HepG2 (cell line): ENCODE measurements around the gene IFIT3. TPM values are rescaled to one million over a fixed set of nuclear protein-coding genes. Genes with fewer than 3 reads are reported as not detected.

ENCODE experiments used
- ATAC-seq: fragments of 200-7000 bp; cut with Tn5 transposase; 3 replicates; pipeline ENCODE4 v1.9.1; 2020; ENCODE audit warnings: mild to moderate bottlenecking, moderate library complexity
- BruUV-seq: library from RNA; stranded (reverse); fragments of 400-500 nt; replicated peaks from 2 replicates; lab custom pipeline; 2021; lab: Mats Ljungman, UMichigan
- CTCF ChIA-PET: fragments of 300-600 bp; formaldehyde crosslinking; extraction: SDS; loops from one replicate; lab custom pipeline; 2021; ENCODE audit warnings: low total read pairs, inconsistent platforms, low intra/inter-chr PET ratio; lab: Yijun Ruan, JAX
- POLR2A ChIA-PET: fragments of 350-600 bp; sonication (Branson Sonifier 250); formaldehyde crosslinking; loops from one replicate; lab custom pipeline; 2020; ENCODE audit warnings: antibody characterized with exemption, inconsistent platforms; lab: Yijun Ruan, JAX
- DNase-seq: peaks from one replicate; pipeline ENCODE4 v3.0.0-alpha.2; 2015; ENCODE audit warnings: low spot score
- FAIRE-seq: peaks from 3 replicates; lab custom pipeline; 2011; peaks lifted over from hg19 to GRCh38; lab: Jason Lieb, UNC
- H2AFZ ChIP-seq: one replicate; pipeline ENCODE4 v1.6.1; 2011; ENCODE audit warnings: low read length, inconsistent platforms
- H3K27ac ChIP-seq: fragments of 300-600 bp; 3 replicates; pipeline ENCODE4 v1.8.0; 2011; ENCODE audit warnings: mixed run types, mild to moderate bottlenecking, mixed read lengths, low read length, inconsistent platforms; ENCODE audit not compliant: insufficient read depth; ENCODE audit errors: extremely low read length
- H3K27me3 ChIP-seq, 2 experiments: fragments of 200-600 bp in 1 of 2; 2 replicates in 1 of 2; 3 replicates in 1 of 2; pipeline versions ENCODE4 v1.6.0 to v1.8.0; 2011; ENCODE audit warnings: low read length in 2 of 2, mild to moderate bottlenecking in 2 of 2, moderate library complexity in 2 of 2, inconsistent platforms in 1 of 2; ENCODE audit not compliant: insufficient read depth in 2 of 2, control insufficient read depth in 1 of 2
- H3K36me3 ChIP-seq, 2 experiments: fragments of 200-600 bp in 1 of 2; replicated peaks in 1 of 2; 2 replicates in 1 of 2; 3 replicates in 1 of 2; pipeline versions ENCODE4 v1.5.1 to v1.8.0; 2011; ENCODE audit warnings: low read length in 2 of 2, inconsistent platforms in 1 of 2; ENCODE audit not compliant: insufficient read depth in 2 of 2, control insufficient read depth in 1 of 2
- H3K4me1 ChIP-seq: 2 replicates; pipeline ENCODE4 v1.5.1; 2012; ENCODE audit warnings: low read length, inconsistent platforms; ENCODE audit not compliant: insufficient read depth
- H3K4me2 ChIP-seq: 2 replicates; pipeline ENCODE4 v1.6.0; 2011; ENCODE audit warnings: low read depth, low read length, inconsistent platforms
- H3K4me3 ChIP-seq, 3 experiments: fragments of 200-600 bp in 1 of 3; sonication (generic), shearing (Covaris generic) in 1 of 3; replicated peaks in 1 of 3; 2 replicates each; pipeline ENCODE4 v1.5.1; 2011 to 2016; ENCODE audit warnings: low read length in 3 of 3, inconsistent platforms in 2 of 3, low read depth in 2 of 3, mild to moderate bottlenecking in 2 of 3, control low read depth in 1 of 3, mixed read lengths in 1 of 3; ENCODE audit not compliant: insufficient read depth in 1 of 3
- H3K79me2 ChIP-seq: one replicate; pipeline ENCODE4 v1.6.1; 2011; ENCODE audit warnings: low read length, inconsistent platforms; ENCODE audit not compliant: insufficient read depth
- H3K9ac ChIP-seq: 2 replicates; pipeline ENCODE4 v1.6.0; 2011; ENCODE audit warnings: mild to moderate bottlenecking, low read depth, low read length, inconsistent platforms; ENCODE audit not compliant: insufficient read depth
- H3K9me3 ChIP-seq: 2 replicates; pipeline ENCODE4 v1.5.1; 2012; ENCODE audit warnings: mild to moderate bottlenecking, low read length
- H4K20me1 ChIP-seq: 2 replicates; pipeline ENCODE4 v1.6.0; 2011; ENCODE audit warnings: inconsistent platforms, mild to moderate bottlenecking, low read length, moderate library complexity; ENCODE audit not compliant: insufficient read depth
- CTCF ChIP-seq: sonication (generic); formaldehyde crosslinking; IDR thresholded peaks from 2 replicates; pipeline ENCODE4 v1.5.0; 2020; ENCODE audit warnings: mild to moderate bottlenecking, missing genetic modification reagents, moderate library complexity
- IRX3 ChIP-seq: sonication (generic); formaldehyde crosslinking; IDR thresholded peaks from 2 replicates; pipeline ENCODE4 v1.8.1; 2023; ENCODE audit warnings: mild to moderate bottlenecking, low read depth, missing genetic modification reagents, borderline replicate concordance
- KAT8 ChIP-seq: IDR thresholded peaks from 2 replicates; pipeline ENCODE4 v1.6.1; 2016; ENCODE audit warnings: missing genetic modification reagents, missing compliant biosample characterization
- MXI1 ChIP-seq: IDR thresholded peaks from 3 replicates; pipeline ENCODE4 v1.6.1; 2012; ENCODE audit warnings: low read depth, low read length, inconsistent platforms, borderline replicate concordance
- NFIB ChIP-seq: sonication (generic); formaldehyde crosslinking; IDR thresholded peaks from 2 replicates; pipeline ENCODE4 v1.9.0; 2021; ENCODE audit warnings: missing genetic modification reagents, mild to moderate bottlenecking, borderline replicate concordance
- PAWR ChIP-seq: sonication (generic); formaldehyde crosslinking; IDR thresholded peaks from 2 replicates; pipeline ENCODE4 v1.4.0; 2020; ENCODE audit warnings: missing genetic modification reagents, mild to moderate bottlenecking, borderline replicate concordance
- RBM22 ChIP-seq: fragments of 200-400 bp; formaldehyde crosslinking; optimal IDR thresholded peaks from 2 replicates; pipeline ENCODE3; 2017; ENCODE audit warnings: mild to moderate bottlenecking, low read length, moderate library complexity
- SRSF4 ChIP-seq: fragments of 200-400 bp; formaldehyde crosslinking; IDR thresholded peaks from one replicate; pipeline ENCODE4 v1.6.1; 2018; ENCODE audit warnings: mild to moderate bottlenecking, low read depth, low read length, moderate library complexity; ENCODE audit not compliant: poor library complexity, severe bottlenecking
- TBL1XR1 ChIP-seq: fragments of 150-350 bp; IDR thresholded peaks from 2 replicates; pipeline ENCODE4 v1.6.1; 2014; ENCODE audit warnings: borderline replicate concordance, low read length; ENCODE audit not compliant: partially characterized antibody
- YY1 ChIP-seq: IDR thresholded peaks from 2 replicates; pipeline ENCODE4 v1.6.1; 2011; ENCODE audit warnings: low read length, low read depth, moderate library complexity, mild to moderate bottlenecking; ENCODE audit not compliant: insufficient read depth, insufficient replicate concordance
- ZFP36L2 ChIP-seq: sonication (generic); formaldehyde crosslinking; IDR thresholded peaks from 2 replicates; pipeline ENCODE4 v1.4.0; 2020; ENCODE audit warnings: missing genetic modification reagents
- ZNF232 ChIP-seq: sonication (generic); formaldehyde crosslinking; IDR thresholded peaks from 2 replicates; pipeline ENCODE4 v1.4.0; 2020; ENCODE audit warnings: missing genetic modification reagents, borderline replicate concordance
- ZNF264 ChIP-seq: sonication (generic); formaldehyde crosslinking; IDR thresholded peaks from 2 replicates; pipeline ENCODE4 v1.4.0; 2020; ENCODE audit warnings: missing genetic modification reagents
- ZNF383 ChIP-seq: sonication (generic); formaldehyde crosslinking; IDR thresholded peaks from 2 replicates; pipeline ENCODE4 v1.4.0; 2020; ENCODE audit warnings: missing genetic modification reagents, mild to moderate bottlenecking, borderline replicate concordance
- ZNF556 ChIP-seq: sonication (generic); formaldehyde crosslinking; IDR thresholded peaks from 2 replicates; pipeline ENCODE4 v1.4.0; 2020; ENCODE audit warnings: mild to moderate bottlenecking, missing genetic modification reagents, borderline replicate concordance
- ZNF567 ChIP-seq: sonication (generic); formaldehyde crosslinking; IDR thresholded peaks from 2 replicates; pipeline ENCODE4 v1.8.1; 2023; ENCODE audit warnings: mild to moderate bottlenecking, missing genetic modification reagents, borderline replicate concordance
- ZNF570 ChIP-seq: sonication (generic); formaldehyde crosslinking; IDR thresholded peaks from 2 replicates; pipeline ENCODE4 v1.4.0; 2020; ENCODE audit warnings: mild to moderate bottlenecking, missing genetic modification reagents, borderline replicate concordance
- ZSCAN30 ChIP-seq: sonication (generic); formaldehyde crosslinking; IDR thresholded peaks from 2 replicates; pipeline ENCODE4 v1.5.0; 2020; ENCODE audit warnings: mild to moderate bottlenecking, missing genetic modification reagents
- WGBS: methylation state at CpG from one replicate; pipeline ENCODE4 v1.1.6; 2017; ENCODE audit warnings: low lambda C conversion rate; 5-methylcytosine and 5-hydroxymethylcytosine counted together
- in situ Hi-C: cut with HindIII; loops from 2 replicates; pipeline ENCODE4 v1.10.0; 2017; ENCODE audit warnings: low pct_unique_long_range_greater_than_20kb; ENCODE audit not compliant: extremely low pct_ligation_motif_present
- intact Hi-C: fragments of 100-400 bp; cut with micrococcal nuclease; formaldehyde crosslinking; loops from one replicate; pipeline ENCODE4 v1.10.0; 2022; ENCODE audit not compliant: unreplicated experiment
- polyA plus RNA-seq, 8 experiments: library from polyadenylated mRNA; depleted of rRNA in 3 of 8; stranded (reverse) in 7 of 8; unstranded in 1 of 8; fragments of >200 nt; fragmentation: Illumina TruSeq in 4 of 8; extraction: Trizol in 4 of 8; gene quantifications; 2 replicates each; pipeline versions ENCODE4 v1.2.1 to v1.2.3, GENCODE V29; 2011 to 2016; ENCODE audit warnings: low read depth in 4 of 8, missing spikeins in 1 of 8, mixed read lengths in 1 of 8; ENCODE audit not compliant: insufficient read depth in 1 of 8
- total RNA-seq, 5 experiments: library from RNA; depleted of rRNA; stranded (reverse); fragments of >200 nt; fragmentation: Illumina TruSeq; extraction: Trizol; gene quantifications; 2 replicates each; pipeline ENCODE4 v1.2.3, GENCODE V29; 2016; ENCODE audit warnings: low read depth in 1 of 5
- TF ChIP-seq, protein P1 (sequence below): sonication (generic); formaldehyde crosslinking; IDR thresholded peaks from 2 replicates; pipeline ENCODE4 v1.5.0; 2020; ENCODE audit warnings: missing genetic modification reagents, mild to moderate bottlenecking, borderline replicate concordance
- TF ChIP-seq, protein P2 (sequence below): IDR thresholded peaks from 2 replicates; pipeline ENCODE4 v1.6.1; 2016

IFIT3 gene
- total and polyA plus RNA-seq, 2 of the 13 experiments (the other 11 are each of a cell fraction or from before 2014, with no cell fraction given): 0.48 to 3.1 TPM

DNA sequence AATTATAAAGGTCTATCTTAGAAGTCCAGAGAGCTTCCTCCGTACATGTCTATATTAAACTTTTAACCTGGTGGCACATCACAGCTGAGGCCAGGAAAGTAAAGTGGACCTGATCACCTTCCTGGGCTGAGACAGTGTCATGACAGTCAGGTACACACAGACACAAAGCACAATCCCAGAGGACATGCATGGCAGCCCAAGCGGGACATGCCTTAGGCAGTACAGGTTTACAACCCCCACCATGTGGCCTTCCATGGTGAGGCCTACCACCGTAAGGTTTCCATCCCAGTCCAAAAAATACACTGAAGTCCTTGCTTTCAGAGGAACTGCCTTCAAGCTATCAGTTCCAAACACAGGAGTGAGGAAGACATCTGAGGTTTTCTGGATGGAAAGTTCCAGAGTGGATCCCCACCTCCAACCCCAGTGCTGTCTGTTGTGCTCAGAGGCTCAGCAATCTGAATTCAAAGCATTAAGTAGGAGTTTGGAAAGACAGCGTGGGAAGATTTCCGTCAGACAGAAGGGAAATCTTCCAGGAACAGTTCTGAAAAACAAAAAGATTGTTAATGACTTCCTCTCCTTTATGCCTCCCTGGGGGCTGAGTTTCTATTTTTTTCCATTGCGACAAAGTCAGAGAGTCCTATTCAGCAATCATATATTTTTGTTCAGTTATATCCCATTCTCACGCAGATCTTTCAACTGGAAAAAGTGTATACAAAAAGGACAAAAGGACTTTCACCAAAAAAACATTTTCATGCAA, 20.1 kb downstream of the IFIT3 start:
- Histone ChIP-seq H4K20me1 (no peaks in the 10 kb centered on the region), H3K9ac (no peak overlapping the region), H2AFZ (no peak overlapping the region), H3K27me3 (no peaks in the 10 kb centered on the region), H3K4me1 (peaks cover 72% of the 10 kb centered on the region), H3K27ac (no peak overlapping the region), H3K36me3 (no peaks in the 10 kb centered on the region), H3K4me3 (no peak overlapping the region), H3K79me2 (no peaks in the 10 kb centered on the region), H3K4me2 (no peak overlapping the region), H3K9me3 (no peaks in the 10 kb centered on the region)
- CTCF ChIA-PET: no interaction called here
- BruUV-seq: no TSS peak
- FAIRE-seq (no peak), ATAC-seq (no peak), DNase-seq (no peak)
- in situ Hi-C loops: no loop called here
- POLR2A ChIA-PET: interaction anchor here (2.0 kb wide), 1 partner anchor 16 kb away, joined by 8 read pairs; no protein-coding TSS in a partner anchor
- TF ChIP-seq ZNF383 (CRISPR knock-in tag): no peak
- TF ChIP-seq ZFP36L2: no peak
- no peak for TF ChIP-seq ZNF567
- TF ChIP-seq, protein P1, sequence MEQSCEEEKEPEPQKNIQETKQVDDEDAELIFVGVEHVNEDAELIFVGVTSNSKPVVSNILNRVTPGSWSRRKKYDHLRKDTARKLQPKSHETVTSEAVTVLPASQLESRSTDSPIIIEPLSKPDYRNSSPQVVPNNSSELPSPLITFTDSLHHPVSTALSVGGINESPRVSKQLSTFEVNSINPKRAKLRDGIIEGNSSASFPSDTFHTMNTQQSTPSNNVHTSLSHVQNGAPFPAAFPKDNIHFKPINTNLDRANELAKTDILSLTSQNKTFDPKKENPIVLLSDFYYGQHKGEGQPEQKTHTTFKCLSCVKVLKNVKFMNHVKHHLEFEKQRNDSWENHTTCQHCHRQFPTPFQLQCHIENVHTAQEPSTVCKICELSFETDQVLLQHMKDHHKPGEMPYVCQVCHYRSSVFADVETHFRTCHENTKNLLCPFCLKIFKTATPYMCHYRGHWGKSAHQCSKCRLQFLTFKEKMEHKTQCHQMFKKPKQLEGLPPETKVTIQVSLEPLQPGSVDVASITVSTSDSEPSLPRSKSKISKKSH: no peak
- TF ChIP-seq MXI1: no peak
- no peak for TF ChIP-seq ZNF570 (CRISPR knock-in tag)
- TF ChIP-seq IRX3 (CRISPR knock-in tag): no peak
- TF ChIP-seq CTCF (CRISPR knock-in tag): no peak
- TF ChIP-seq ZNF556 (CRISPR knock-in tag): no peak
- no peak for TF ChIP-seq ZSCAN30 (CRISPR knock-in tag)
- no peak for TF ChIP-seq TBL1XR1
- no peak for TF ChIP-seq KAT8 (CRISPR knock-in tag)
- TF ChIP-seq PAWR: no peak
- no peak for TF ChIP-seq ZNF232 (CRISPR knock-in tag)
- no peak for TF ChIP-seq YY1
- TF ChIP-seq SRSF4: no peak
- no peak for TF ChIP-seq ZNF264 (CRISPR knock-in tag)
- TF ChIP-seq NFIB (CRISPR knock-in tag): no peak
- TF ChIP-seq RBM22: no peak
- TF ChIP-seq, protein P2, sequence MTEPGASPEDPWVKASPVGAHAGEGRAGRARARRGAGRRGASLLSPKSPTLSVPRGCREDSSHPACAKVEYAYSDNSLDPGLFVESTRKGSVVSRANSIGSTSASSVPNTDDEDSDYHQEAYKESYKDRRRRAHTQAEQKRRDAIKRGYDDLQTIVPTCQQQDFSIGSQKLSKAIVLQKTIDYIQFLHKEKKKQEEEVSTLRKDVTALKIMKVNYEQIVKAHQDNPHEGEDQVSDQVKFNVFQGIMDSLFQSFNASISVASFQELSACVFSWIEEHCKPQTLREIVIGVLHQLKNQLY (CRISPR knock-in tag): no peak
- 97% methylated on average over 5 of the region's 7 CpGs for WGBS
- intact Hi-C loops: no loop called here
